ENCODE data around the gene NR4A1.
A peak's percentile ranks its signal among the peaks of the same experiment; 100 is the strongest.

Gene NR4A1

GRCh38 chr12:52027085-52027843, 24.0 kb upstream of the NR4A1 start:
- no peak for DNase-seq (ENCODE audit: low read depth)
- H3K4me3 ChIP-seq (ENCODE audit: low read depth, low read length) = no peak overlapping the region
- TF ChIP-seq, protein P1, sequence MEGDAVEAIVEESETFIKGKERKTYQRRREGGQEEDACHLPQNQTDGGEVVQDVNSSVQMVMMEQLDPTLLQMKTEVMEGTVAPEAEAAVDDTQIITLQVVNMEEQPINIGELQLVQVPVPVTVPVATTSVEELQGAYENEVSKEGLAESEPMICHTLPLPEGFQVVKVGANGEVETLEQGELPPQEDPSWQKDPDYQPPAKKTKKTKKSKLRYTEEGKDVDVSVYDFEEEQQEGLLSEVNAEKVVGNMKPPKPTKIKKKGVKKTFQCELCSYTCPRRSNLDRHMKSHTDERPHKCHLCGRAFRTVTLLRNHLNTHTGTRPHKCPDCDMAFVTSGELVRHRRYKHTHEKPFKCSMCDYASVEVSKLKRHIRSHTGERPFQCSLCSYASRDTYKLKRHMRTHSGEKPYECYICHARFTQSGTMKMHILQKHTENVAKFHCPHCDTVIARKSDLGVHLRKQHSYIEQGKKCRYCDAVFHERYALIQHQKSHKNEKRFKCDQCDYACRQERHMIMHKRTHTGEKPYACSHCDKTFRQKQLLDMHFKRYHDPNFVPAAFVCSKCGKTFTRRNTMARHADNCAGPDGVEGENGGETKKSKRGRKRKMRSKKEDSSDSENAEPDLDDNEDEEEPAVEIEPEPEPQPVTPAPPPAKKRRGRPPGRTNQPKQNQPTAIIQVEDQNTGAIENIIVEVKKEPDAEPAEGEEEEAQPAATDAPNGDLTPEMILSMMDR (IDR thresholded peaks at IDR 0.05; ENCODE audit: low read depth, low read length, missing control alignments) = no peak

GRCh38 chr12:52029685-52030084, 21.6 kb upstream of the NR4A1 start:
- H3K4me3 ChIP-seq (ENCODE audit: low read depth, low read length) = no peak overlapping the region
- TF ChIP-seq, protein P1 (IDR thresholded peaks at IDR 0.05; ENCODE audit: low read depth, low read length, missing control alignments) = no peak
- DNase-seq (ENCODE audit: low read depth) = no peak

DNA sequence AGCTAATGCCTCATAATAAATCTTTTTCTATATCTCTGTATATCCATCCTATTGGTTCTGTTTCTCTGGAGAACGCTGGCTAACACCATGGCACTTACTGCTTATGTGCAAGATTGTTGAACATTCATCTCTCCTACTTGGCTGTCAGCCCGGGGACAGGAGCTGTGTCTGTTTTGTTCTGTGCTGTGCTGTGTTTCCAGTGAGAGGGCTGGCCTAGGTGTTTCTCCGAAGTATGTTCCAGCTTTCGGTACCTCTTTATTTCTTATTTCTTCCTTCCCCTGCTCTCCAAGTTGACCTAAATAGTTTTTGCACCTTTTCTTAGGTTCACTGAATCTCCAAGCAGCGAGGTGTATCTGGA, 18.8 kb upstream of the NR4A1 start:
- H3K4me3 ChIP-seq (ENCODE audit: low read depth, low read length) = peak overlapping the region; percentile 13
- no peak for DNase-seq (ENCODE audit: low read depth)
- TF ChIP-seq, protein P1 (IDR thresholded peaks at IDR 0.05; ENCODE audit: low read depth, low read length, missing control alignments) = no peak

DNA sequence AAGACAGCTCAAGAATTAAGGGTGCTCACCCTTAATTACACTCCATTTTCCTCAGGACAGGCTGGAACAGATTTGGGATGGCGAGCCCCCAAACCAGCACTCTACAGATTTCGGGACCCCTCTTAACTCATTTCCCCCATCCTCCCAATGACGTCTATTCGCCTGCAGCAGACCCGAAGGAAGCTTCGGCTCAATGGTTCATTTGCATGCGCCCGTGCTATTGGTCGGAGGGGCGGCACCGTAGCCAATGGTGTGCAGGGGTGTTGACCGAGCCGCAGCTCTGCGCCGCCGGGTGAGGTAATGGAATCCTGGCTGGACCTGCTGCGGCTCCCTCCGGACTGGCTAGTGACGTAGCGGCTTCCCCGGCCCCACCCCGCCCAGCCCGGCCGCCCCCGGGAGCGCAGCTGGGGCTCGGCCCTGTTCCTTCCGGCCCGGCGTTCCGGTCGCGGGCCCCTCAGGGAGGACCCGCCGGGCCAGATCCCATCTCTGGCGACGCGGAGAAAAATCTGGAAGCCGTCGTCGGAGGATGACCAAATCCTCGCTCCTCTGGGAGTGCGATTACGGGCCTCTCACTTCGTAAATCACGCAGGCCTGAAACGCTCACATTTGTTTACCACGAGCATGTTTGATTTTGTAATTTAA, 18.3 kb upstream of the NR4A1 start:
- peak overlapping the region; percentile 49 for H3K4me3 ChIP-seq (ENCODE audit: low read depth, low read length)
- TF ChIP-seq, protein P1 (IDR thresholded peaks at IDR 0.05; ENCODE audit: low read depth, low read length, missing control alignments) = no peak
- peak; percentile 77 for DNase-seq (ENCODE audit: low read depth)

GRCh38 chr12:52033446-52034140, 17.6 kb upstream of the NR4A1 start:
- TF ChIP-seq, protein P1 (IDR thresholded peaks at IDR 0.05; ENCODE audit: low read depth, low read length, missing control alignments) = no peak
- H3K4me3 ChIP-seq (ENCODE audit: low read depth, low read length) = peak overlapping the region; percentile 49
- no peak for DNase-seq (ENCODE audit: low read depth)

DNA sequence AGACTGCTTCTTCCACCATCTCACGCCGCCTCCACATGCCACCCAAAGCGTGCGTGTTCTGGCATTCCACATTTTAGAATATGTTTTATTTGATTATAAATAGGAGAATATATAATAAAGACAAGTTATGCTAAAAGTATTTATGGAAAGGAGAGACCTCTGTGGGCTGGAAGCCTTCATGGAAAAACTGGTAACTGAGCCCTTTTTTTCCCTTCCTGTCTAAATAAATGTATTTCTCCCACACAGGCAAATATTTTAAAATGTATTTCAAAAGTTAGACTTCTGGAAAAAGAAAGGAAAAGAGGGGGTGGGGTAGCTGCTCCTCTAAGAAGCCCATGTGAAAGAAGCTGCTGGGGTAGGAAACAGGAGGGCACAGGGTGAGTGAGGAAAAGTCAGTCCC, 16.1 kb upstream of the NR4A1 start:
- no peak for DNase-seq (ENCODE audit: low read depth)
- TF ChIP-seq, protein P1 (IDR thresholded peaks at IDR 0.05; ENCODE audit: low read depth, low read length, missing control alignments) = no peak
- H3K4me3 ChIP-seq (ENCODE audit: low read depth, low read length) = no peak overlapping the region

Data from GM12864 (cell line).